OCI-LY7 (cell line): Measurements from ENCODE around the gene CTNND2.

Source experiments
- CTCF ChIP-seq: fragments of 200-600 bp; sonication (generic); conservative IDR thresholded peaks from 2 replicates; pipeline ENCODE4 v1.5.1; 2014; ENCODE audit warnings: mild to moderate bottlenecking, antibody characterized with exemption, low read length, moderate library complexity, mixed read lengths
- EZH2phosphoT487 ChIP-seq: fragments of 200-600 bp; sonication (generic); IDR thresholded peaks from 2 replicates; pipeline ENCODE4 v1.6.1; 2018; ENCODE audit warnings: low read depth, borderline replicate concordance, mild to moderate bottlenecking, mixed run types, antibody characterized with exemption, low read length, moderate library complexity, mixed read lengths

- TF ChIP-seq CTCF (no peak), EZH2phosphoT487 (no peak)
These were observed 579.5 kb downstream of the CTNND2 start for GRCh38 chr5:11324521-11325289.
